ENCODE results near the gene SPTAN1. TPM values are rescaled to one million over a fixed set of nuclear protein-coding genes. Genes with fewer than 3 reads are reported as not detected.

SPTAN1 gene
- total RNA-seq, 2 experiments from 2014 or later = 386 to 392 TPM

DNA sequence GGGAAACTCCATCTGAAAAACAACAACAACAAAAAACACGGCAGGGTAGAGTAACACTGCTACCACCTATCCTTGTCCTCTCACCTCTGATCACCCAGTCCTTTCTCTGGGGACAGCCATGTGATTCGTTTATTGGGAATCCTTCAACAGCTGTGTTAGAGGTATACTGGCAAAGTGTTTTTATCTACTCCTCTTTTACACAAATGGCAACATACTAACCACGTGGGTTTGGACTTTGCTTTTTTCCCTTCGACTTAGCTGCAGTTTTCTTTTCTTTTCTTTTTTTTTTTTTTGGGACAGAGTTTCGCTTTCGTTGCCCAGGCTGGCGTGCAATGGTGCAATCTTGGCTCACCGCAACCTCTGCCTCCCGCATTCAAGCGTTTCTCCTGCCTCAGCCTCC, 125.4 kb downstream of the SPTAN1 start:
- CTCF ChIA-PET = no interaction called here
- TF ChIP-seq CTCF (IDR thresholded peaks at IDR 0.05) = no peak
- Mint-ChIP-seq H3K27me3 (no peaks in the 10 kb centered on the region), H3K27ac (no peak overlapping the region), H3K4me3 (no peak overlapping the region), H3K4me1 (ENCODE audit: low read depth) (no peaks in the 10 kb centered on the region), H3K9me3 (no peaks in the 10 kb centered on the region), H3K36me3 (ENCODE audit: low read depth) (no peaks in the 10 kb centered on the region)
- no peaks in the 10 kb centered on the region for H3K36me3 ChIP-seq (ENCODE audit: insufficient read depth, low read length)
- POLR2A ChIA-PET = interaction anchor here (0.6 kb wide), 1 partner anchor 39 kb away, joined by 4 read pairs; no protein-coding TSS in a partner anchor
- no peak overlapping the region for H3K27ac ChIP-seq (ENCODE audit: low read depth in 1 of 2, low read length in 2 of 2)
- peaks cover under 1% of the 10 kb centered on the region for H3K4me1 ChIP-seq (ENCODE audit: insufficient read depth, low read length)
- ATAC-seq (ENCODE audit: poor library complexity) (no peak), DNase-seq (no peak)
- H3K27me3 ChIP-seq (ENCODE audit: control insufficient read depth in 1 of 2, insufficient read depth in 2 of 2, low read length in 2 of 2) = no peaks in the 10 kb centered on the region
- intact Hi-C loops (cut with DNase I, micrococcal nuclease) = no loop called here
- no peak overlapping the region for H3K4me3 ChIP-seq (ENCODE audit: low read length)
- no peaks in the 10 kb centered on the region for H3K9me3 ChIP-seq (ENCODE audit: control insufficient read depth in 1 of 2, insufficient read depth in 1 of 2, low read length in 2 of 2)

Other genes starting within 250 kb of the SPTAN1 start
- 1 to 10 TPM; 4.8 to 6.5 TPM for gene TRUB2, start 230.1 kb upstream of the SPTAN1 start, total RNA-seq
- 10 to 100 TPM; 20.7 to 21.7 TPM for gene COQ4, start 229.7 kb upstream of the SPTAN1 start, total RNA-seq
- gene SLC27A4, start 212.1 kb upstream of the SPTAN1 start, total RNA-seq = 1 to 10 TPM; 2.2 to 3.1 TPM
- 10 to 100 TPM; 28.4 to 28.8 TPM for gene URM1, start 181.2 kb upstream of the SPTAN1 start, total RNA-seq
- under 1 TPM; 0.30 to 0.31 TPM for gene CERCAM, start 131.7 kb upstream of the SPTAN1 start, total RNA-seq
- 10 to 100 TPM; 18.3 to 21.3 TPM for gene ODF2, start 96.6 kb upstream of the SPTAN1 start, total RNA-seq
- gene GLE1, start 47.9 kb upstream of the SPTAN1 start, total RNA-seq = 1 to 10 TPM; 8.0 to 8.4 TPM
- 1 to 10 TPM; 2.2 to 3.2 TPM for gene DYNC2I2, start 104.3 kb downstream of the SPTAN1 start, total RNA-seq
- 100 to 1,000 TPM; 228 to 241 TPM for gene SET, start 136.6 kb downstream of the SPTAN1 start, total RNA-seq
- gene PKN3, start 149.9 kb downstream of the SPTAN1 start, total RNA-seq = 1 to 10 TPM in 1 of 2 experiments, under 1 TPM in 1; 0.95 to 1.9 TPM
- 10 to 100 TPM; 22.0 to 23.7 TPM for gene ZDHHC12, start 171.5 kb downstream of the SPTAN1 start, total RNA-seq
- 10 to 100 TPM; 25.4 to 32.6 TPM for gene ZER1, start 219.3 kb downstream of the SPTAN1 start, total RNA-seq
- 10 to 100 TPM; 25.4 to 28.7 TPM for gene TBC1D13, start 234.7 kb downstream of the SPTAN1 start, total RNA-seq

Data from CD4-positive, alpha-beta T cell (primary cell).